Stimulated activated CD4-positive, alpha-beta T cell treated with anti-CD3 and anti-CD28 coated beads, Interleukin-4, amount 100 ng/mL, for 48 hours (primary cell): ENCODE results near the gene SLC3A2.

ENCODE experiments used
- DNase-seq, 2 donors: peaks; one replicate each; pipeline ENCODE4 v3.0.0-alpha.2; 2020; ENCODE audit warnings: low read depth in 2 of 2

The SLC3A2 gene

GRCh38 chr11:62880231-62880802, 379 bp upstream of the SLC3A2 start:
- peak; percentile 38 to 43 for DNase-seq

- peak; percentile 94 for DNase-seq
Observed at GRCh38 chr11:62881579-62882430, 1.1 kb downstream of the SLC3A2 start.

- DNase-seq, result no peak
Observed at GRCh38 chr11:62882431-62882749, 1.7 kb downstream of the SLC3A2 start.

- no peak for DNase-seq
Observed at GRCh38 chr11:62882788-62883501, 2.2 kb downstream of the SLC3A2 start.

GRCh38 chr11:62883673-62884072, 3.0 kb downstream of the SLC3A2 start:
- no peak for DNase-seq

- no peak for DNase-seq
Observed at GRCh38 chr11:62885137-62885750, 4.5 kb downstream of the SLC3A2 start.

GRCh38 chr11:62888406-62888805, 7.7 kb downstream of the SLC3A2 start:
- DNase-seq, result no peak

GRCh38 chr11:62889126-62889483, 8.4 kb downstream of the SLC3A2 start:
- DNase-seq, result no peak

GRCh38 chr11:62889484-62890437, 9.1 kb downstream of the SLC3A2 start:
- DNase-seq, result no peak

GRCh38 chr11:62892077-62892922, 11.6 kb downstream of the SLC3A2 start:
- no peak for DNase-seq

- DNase-seq, result no peak
Observed at GRCh38 chr11:62895501-62895900, 14.8 kb downstream of the SLC3A2 start.

GRCh38 chr11:62896049-62896448, 15.4 kb downstream of the SLC3A2 start:
- no peak for DNase-seq

- DNase-seq, result no peak
Observed at GRCh38 chr11:62897311-62897710, 16.6 kb downstream of the SLC3A2 start.

GRCh38 chr11:62898027-62898426, 17.3 kb downstream of the SLC3A2 start:
- no peak for DNase-seq

- no peak for DNase-seq
Observed at GRCh38 chr11:62902932-62903331, 22.2 kb downstream of the SLC3A2 start.

- DNase-seq, result no peak
Observed at GRCh38 chr11:62905296-62905695, 24.6 kb downstream of the SLC3A2 start.

GRCh38 chr11:62905927-62906531, 25.3 kb downstream of the SLC3A2 start:
- DNase-seq, result peak; percentile 63 to 77

- no peak for DNase-seq
Observed at GRCh38 chr11:62908468-62909072, 27.9 kb downstream of the SLC3A2 start.

- no peak for DNase-seq
Observed at GRCh38 chr11:62909107-62909894, 28.6 kb downstream of the SLC3A2 start.
